HCT116 (cell line): ENCODE data around the gene CAMK2G. TPM values are rescaled to one million over a fixed set of nuclear protein-coding genes. Genes with fewer than 3 reads are reported as not detected.
"Not testable (repeated sequence)": the region's sequence is repeated elsewhere in the genome, so short reads cannot be mapped to it uniquely, and the experiment has no call there.

ENCODE experiments used
- ATAC-seq: fragments of 200-7000 bp; cut with Tn5 transposase; 2 replicates; pipeline ENCODE4 v1.9.1; 2020; ENCODE audit warnings: mild to moderate bottlenecking, moderate library complexity
- BruUV-seq: library from RNA; stranded (reverse); fragments of 400-500 nt; replicated peaks from 2 replicates; lab custom pipeline; 2021; lab: Mats Ljungman, UMichigan
- CTCF ChIA-PET: fragments of 300-600 bp; sonication (Branson Sonifier 250); formaldehyde crosslinking; loops from one replicate; lab custom pipeline; 2021; ENCODE audit warnings: antibody characterized with exemption; lab: Charles Lee
- POLR2A ChIA-PET: fragments of 300-600, 350-600 bp; sonication (Branson Sonifier 250); formaldehyde crosslinking; loops from one replicate; lab custom pipeline; 2021; ENCODE audit warnings: antibody characterized with exemption; lab: Charles Lee
- RAD21 ChIA-PET, 2 experiments: fragments of 300-600 bp; sonication (Branson Sonifier 250); formaldehyde crosslinking; loops; one replicate each; lab custom pipeline; 2023; ENCODE audit warnings: low total read pairs in 2 of 2; ENCODE audit not compliant: uncharacterized antibody in 2 of 2, unreplicated experiment in 2 of 2, low non-redundant PET in 1 of 2; lab: Charles Lee
- DNase-seq: peaks from one replicate; pipeline ENCODE4 v3.0.0-alpha.2; 2010; ENCODE audit warnings: low read depth, low spot score
- H2AFZ ChIP-seq: fragments of 200-600 bp; shearing (Covaris generic), sonication (generic); 2 replicates; pipeline ENCODE4 v1.6.1; 2017; ENCODE audit warnings: low read depth, mixed run types, mixed read lengths, antibody characterized with exemption, low read length; ENCODE audit not compliant: poor library complexity, severe bottlenecking
- H3K27ac ChIP-seq: 2 replicates; pipeline ENCODE4 v1.5.1; 2012; ENCODE audit warnings: low read depth, low read length
- H3K27me3 ChIP-seq: fragments of 200-600 bp; sonication (generic); 2 replicates; pipeline ENCODE4 v1.6.1; 2016; ENCODE audit warnings: mixed run types, low read length, mixed read lengths; ENCODE audit not compliant: insufficient read depth
- H3K36me3 ChIP-seq, 2 experiments: fragments of 200-500 bp in 1 of 2; fragments of 200-600 bp in 1 of 2; sonication (Bioruptor generic) in 1 of 2; sonication (generic) in 1 of 2; 2 replicates each; pipeline versions ENCODE4 v1.5.1 to v1.6.1; 2014 to 2016; ENCODE audit warnings: low read length in 2 of 2, inconsistent platforms in 1 of 2, mixed read lengths in 1 of 2, mixed run types in 1 of 2; ENCODE audit not compliant: insufficient read depth in 2 of 2, control insufficient read depth in 1 of 2
- H3K4me1 ChIP-seq, 2 experiments: fragments of 200-600 bp in 1 of 2; sonication (generic) in 1 of 2; 2 replicates each; pipeline versions ENCODE4 v1.5.1 to v1.6.1; 2012 to 2017; ENCODE audit warnings: low read length in 2 of 2, inconsistent platforms in 1 of 2, mild to moderate bottlenecking in 1 of 2, mixed read lengths in 1 of 2, mixed run types in 1 of 2, moderate library complexity in 1 of 2; ENCODE audit not compliant: insufficient read depth in 2 of 2, control insufficient read depth in 1 of 2
- H3K4me2 ChIP-seq: fragments of 200-600 bp; sonication (generic); 2 replicates; pipeline ENCODE4 v1.6.1; 2017; ENCODE audit warnings: mixed run types, low read length, mixed read lengths
- H3K4me3 ChIP-seq, 2 experiments: fragments of 200-600 bp in 1 of 2; sonication (generic) in 1 of 2; replicated peaks in 1 of 2; 2 replicates each; pipeline ENCODE4 v1.5.1; 2011 to 2016; ENCODE audit warnings: low read length in 2 of 2, control low read depth in 1 of 2, low read depth in 1 of 2, mild to moderate bottlenecking in 1 of 2, mixed read lengths in 1 of 2, mixed run types in 1 of 2
- H3K79me2 ChIP-seq: fragments of 200-600 bp; sonication (generic); 2 replicates; pipeline ENCODE4 v1.6.1; 2017; ENCODE audit warnings: mild to moderate bottlenecking, mixed run types, low read length, moderate library complexity, mixed read lengths; ENCODE audit not compliant: insufficient read depth
- H3K9ac ChIP-seq: fragments of 200-600 bp; sonication (generic); 2 replicates; pipeline ENCODE4 v1.6.1; 2016; ENCODE audit warnings: low read length, mixed read lengths
- H3K9me2 ChIP-seq: fragments of 200-600 bp; sonication (generic), shearing (Covaris generic); 2 replicates; pipeline ENCODE4 v1.6.1; 2017; ENCODE audit warnings: mixed run types, mild to moderate bottlenecking, moderate library complexity; ENCODE audit not compliant: insufficient read depth
- H3K9me3 ChIP-seq, 2 experiments: fragments of 200-500 bp in 1 of 2; fragments of 200-600 bp in 1 of 2; sonication (Bioruptor generic) in 1 of 2; sonication (generic) in 1 of 2; 2 replicates each; pipeline ENCODE4 v1.6.1; 2014 to 2017; ENCODE audit warnings: low read length in 2 of 2, mixed read lengths in 2 of 2, inconsistent platforms in 1 of 2, low read depth in 1 of 2, mild to moderate bottlenecking in 1 of 2, mixed run types in 1 of 2, moderate library complexity in 1 of 2; ENCODE audit not compliant: control insufficient read depth in 1 of 2, insufficient read depth in 1 of 2
- H4K20me1 ChIP-seq: fragments of 200-600 bp; sonication (generic), shearing (Covaris generic); 2 replicates; pipeline ENCODE4 v1.6.1; 2017; ENCODE audit warnings: mixed run types, mild to moderate bottlenecking, moderate library complexity; ENCODE audit not compliant: insufficient read depth
- FOSL1 ChIP-seq: IDR thresholded peaks from 2 replicates; pipeline ENCODE4 v1.6.1; 2012; ENCODE audit warnings: low read depth
- TCF7L2 ChIP-seq: IDR thresholded peaks from 2 replicates; pipeline ENCODE4 v1.7.0; 2011; ENCODE audit warnings: borderline replicate concordance, inconsistent platforms; ENCODE audit not compliant: insufficient read depth, insufficient read length; ENCODE audit errors: extremely low read depth
- YY1 ChIP-seq: IDR thresholded peaks from 2 replicates; pipeline ENCODE4 v1.6.1; 2011; ENCODE audit warnings: low read length, low read depth, moderate library complexity, mild to moderate bottlenecking; ENCODE audit not compliant: insufficient replicate concordance; ENCODE audit errors: extremely low read depth
- ZFX ChIP-seq: fragments of 450-650 bp; IDR thresholded peaks from 2 replicates; pipeline ENCODE4 v1.6.1; 2017
- intact Hi-C: fragments of 100-400 bp; cut with micrococcal nuclease; formaldehyde crosslinking; loops from 2 replicates; pipeline ENCODE4 v1.10.0; 2022
- total RNA-seq: library from RNA; stranded (reverse); gene quantifications from one replicate; pipeline ENCODE4 v1.2.1, GENCODE V29; 2021; ENCODE audit not compliant: unreplicated experiment

The CAMK2G gene
- total RNA-seq, 1 experiment from 2014 or later, result 28.3 TPM

DNA sequence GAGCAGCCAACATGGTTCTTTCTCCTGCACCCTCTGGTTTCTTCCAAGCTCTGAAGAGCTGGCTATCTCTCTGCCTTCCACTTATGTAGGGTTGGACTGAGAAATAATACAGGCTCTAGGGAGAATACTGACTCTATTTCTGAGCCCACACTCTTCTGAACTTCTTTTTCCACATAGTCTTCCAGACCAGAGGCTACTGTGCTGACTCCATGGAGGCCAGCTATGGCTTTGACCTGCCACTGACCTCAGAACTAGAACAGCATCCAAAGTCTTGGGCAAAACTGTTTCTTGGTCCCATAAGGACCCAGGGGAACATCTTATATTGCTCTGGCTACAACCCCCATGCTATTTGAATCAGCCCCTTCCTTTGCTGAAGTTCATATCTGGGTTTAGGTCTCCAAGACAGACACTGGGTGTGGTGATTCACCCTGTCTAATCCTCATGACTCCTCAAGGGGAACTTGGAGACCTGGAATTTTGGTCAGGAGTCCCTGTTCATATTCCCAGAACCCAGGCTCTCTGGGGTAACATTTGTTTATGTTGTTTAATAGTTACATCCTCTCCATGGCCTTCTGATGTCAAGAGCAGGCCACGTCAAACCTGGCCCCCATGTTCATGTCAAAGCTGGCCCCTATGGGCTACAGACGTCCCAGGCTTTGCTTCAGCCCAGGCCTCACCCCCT, 24.5 kb upstream of the CAMK2G start:
- peak overlapping the region; percentile 14; the same call in 1 of the 2 replicates for H3K9ac ChIP-seq
- ATAC-seq (peak; percentile 15), DNase-seq (no peak)
- ChIA-PET POLR2A (interaction anchor here (0.8 to 3.5 kb wide), 6 partner anchors 8 to 67 kb away, joined by 3 to 32 read pairs (median 5); no protein-coding TSS in a partner anchor), RAD21 (interaction anchor here (0.7 to 1.2 kb wide), 3 partner anchors 9 to 13 kb away, joined by 3 to 4 read pairs (median 3); no protein-coding TSS in a partner anchor), CTCF (interaction anchor here (1.1 to 1.9 kb wide), 2 partner anchors 10 to 12 kb away, joined by 9 to 10 read pairs; no protein-coding TSS in a partner anchor)
- peak overlapping the region; percentile 36 for H2AFZ ChIP-seq
- H3K36me3 ChIP-seq, result no peaks in the 10 kb centered on the region
- peak overlapping the region; percentile 61 for H3K27ac ChIP-seq
- H3K79me2 ChIP-seq, result no peaks in the 10 kb centered on the region
- H3K27me3 ChIP-seq, result no peaks in the 10 kb centered on the region
- peaks cover 40 to 58% of the 10 kb centered on the region in 2 experiments for H3K4me1 ChIP-seq
- H3K4me3 ChIP-seq, result no peak overlapping the region
- no peaks in the 10 kb centered on the region for H3K9me3 ChIP-seq
- TF ChIP-seq FOSL1 (no peak), TCF7L2 (no peak), ZFX (peak; percentile 45; the same call in 1 of the 2 replicates)
- no TSS peak for BruUV-seq
- peak overlapping the region; percentile 61 for H3K4me2 ChIP-seq
- no peaks in the 10 kb centered on the region for H4K20me1 ChIP-seq
- H3K9me2 ChIP-seq, result no peaks in the 10 kb centered on the region
- intact Hi-C loops, result no loop called here

DNA sequence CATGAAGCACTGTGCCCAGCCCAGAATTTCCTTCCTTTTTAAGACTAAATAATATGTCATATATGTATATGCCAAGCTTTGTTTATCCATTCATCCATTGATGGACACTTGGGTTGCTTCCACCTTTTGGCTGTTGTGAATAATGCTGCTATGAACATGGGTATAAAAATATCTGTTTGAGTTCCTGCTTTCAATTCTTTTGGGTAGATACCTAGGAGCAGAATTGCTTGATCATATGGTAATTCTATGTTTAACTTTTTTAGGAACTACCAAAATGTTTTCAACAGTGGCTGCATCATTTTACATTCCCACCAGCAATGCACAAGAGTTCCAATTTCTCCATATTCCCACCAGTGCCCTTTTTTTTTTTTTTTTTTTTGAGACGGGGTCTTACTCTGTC, 23.3 kb upstream of the CAMK2G start:
- H4K20me1 ChIP-seq, result no peaks in the 10 kb centered on the region
- CTCF ChIA-PET, result no interaction called here
- no peaks in the 10 kb centered on the region for H3K36me3 ChIP-seq
- peaks cover 51 to 68% of the 10 kb centered on the region in 2 experiments for H3K4me1 ChIP-seq
- intact Hi-C loops, result no loop called here
- no peak overlapping the region for H3K9ac ChIP-seq
- no peaks in the 10 kb centered on the region for H3K79me2 ChIP-seq
- H3K4me2 ChIP-seq, result no peak overlapping the region
- no peak for TF ChIP-seq YY1
- H3K27me3 ChIP-seq, result no peaks in the 10 kb centered on the region
- RAD21 ChIA-PET, result interaction anchor here in 1 of 2 experiments (0.7 kb wide), 1 partner anchor 8 kb away, joined by 3 read pairs; no protein-coding TSS in a partner anchor
- no TSS peak for BruUV-seq
- no peaks in the 10 kb centered on the region for H3K9me3 ChIP-seq
- POLR2A ChIA-PET, result interaction anchor here (2.0 to 3.5 kb wide), 2 partner anchors 9 kb away, joined by 5 to 32 read pairs; no protein-coding TSS in a partner anchor
- no peak overlapping the region for H3K4me3 ChIP-seq
- ATAC-seq (no peak), DNase-seq (no peak)
- no peak overlapping the region for H3K27ac ChIP-seq
- no peak overlapping the region for H2AFZ ChIP-seq
- no peaks in the 10 kb centered on the region for H3K9me2 ChIP-seq

DNA sequence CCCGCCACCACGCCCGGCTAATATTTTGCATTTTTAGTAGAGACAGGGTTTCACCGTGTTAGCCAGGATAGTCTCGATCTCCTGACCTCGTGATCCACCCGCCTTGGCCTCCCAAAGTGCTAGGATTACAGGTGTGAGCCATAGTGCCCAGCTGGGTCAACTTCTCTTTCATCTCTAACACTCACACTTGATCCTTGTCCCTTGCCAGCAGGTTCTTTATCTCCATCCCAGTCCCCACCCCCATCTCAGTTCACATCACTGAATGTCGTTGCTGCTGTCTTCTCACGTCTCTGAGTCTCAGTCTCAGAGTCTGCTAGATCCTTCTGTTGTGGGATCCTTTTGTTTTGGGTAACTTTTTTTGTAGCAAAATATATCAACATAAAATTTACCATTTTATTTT, 21.0 kb upstream of the CAMK2G start:
- not testable (repeated sequence) for ATAC-seq
- H3K4me1 ChIP-seq, result peaks cover 66 to 77% of the 10 kb centered on the region in 2 experiments

More for the DNA sequence above, 21.0 kb upstream of the CAMK2G start:
- H3K4me3 ChIP-seq, H3K9me2 ChIP-seq, BruUV-seq, H3K36me3 ChIP-seq, RAD21 ChIA-PET, H2AFZ ChIP-seq, H3K9me3 ChIP-seq, H3K4me2 ChIP-seq, H3K79me2 ChIP-seq, H4K20me1 ChIP-seq, H3K9ac ChIP-seq, DNase-seq, CTCF ChIA-PET, H3K27ac ChIP-seq, intact Hi-C loops, H3K27me3 ChIP-seq: not testable (repeated sequence)
- POLR2A ChIA-PET, result interaction anchor here (0.7 to 9.3 kb wide), 2 partner anchors 16 to 37 kb away, joined by 4 to 59 read pairs; no protein-coding TSS in a partner anchor
